Endothelial cell of umbilical vein (primary cell): ENCODE results near the gene PFDN4. TPM values are rescaled to one million over a fixed set of nuclear protein-coding genes. Genes with fewer than 3 reads are reported as not detected.

Experiments used
- BruUV-seq: library from RNA; stranded (reverse); fragments of 400-500 nt; replicated peaks from 2 replicates; lab custom pipeline; 2021; lab: Mats Ljungman, UMichigan
- CTCF ChIA-PET: fragments of 300-600, 350-600 bp; sonication (Branson Sonifier 250); formaldehyde crosslinking; loops from one replicate; lab custom pipeline; 2021; ENCODE audit warnings: antibody characterized with exemption, inconsistent platforms; lab: Charles Lee
- POLR2A ChIA-PET: fragments of 300-600, 350-600 bp; sonication (Branson Sonifier 250); formaldehyde crosslinking; loops from one replicate; lab custom pipeline; 2021; ENCODE audit warnings: antibody characterized with exemption, inconsistent platforms; lab: Charles Lee
- DNase-seq: peaks from one replicate; pipeline ENCODE4 v3.0.0-alpha.2; 2011; ENCODE audit warnings: low read depth, low spot score
- FAIRE-seq: peaks from 2 replicates; lab custom pipeline; 2011; peaks lifted over from hg19 to GRCh38; lab: Jason Lieb, UNC
- H2AFZ ChIP-seq: 2 replicates; pipeline ENCODE4 v1.6.0; 2012; ENCODE audit warnings: low read depth, low read length, control low read depth, inconsistent platforms
- H3K27ac ChIP-seq: 2 replicates; pipeline ENCODE4 v1.5.1; 2011; ENCODE audit warnings: low read depth, mild to moderate bottlenecking, control low read depth, low read length, moderate library complexity; ENCODE audit not compliant: insufficient read depth
- H3K27me3 ChIP-seq, 2 experiments: 2 replicates each; pipeline versions ENCODE4 v1.6.0 to v1.6.1; 2011; ENCODE audit warnings: low read length in 2 of 2, mixed read lengths in 1 of 2; ENCODE audit not compliant: control insufficient read depth in 2 of 2, insufficient read depth in 2 of 2
- H3K36me3 ChIP-seq, 2 experiments: 2 replicates in 1 of 2; 3 replicates in 1 of 2; pipeline ENCODE4 v1.5.1; 2011; ENCODE audit warnings: low read length in 2 of 2, mild to moderate bottlenecking in 1 of 2, moderate library complexity in 1 of 2; ENCODE audit not compliant: control insufficient read depth in 2 of 2, insufficient read depth in 2 of 2; ENCODE audit errors: extremely low read depth in 1 of 2
- H3K4me1 ChIP-seq: 3 replicates; pipeline ENCODE4 v1.5.1; 2011; ENCODE audit warnings: mild to moderate bottlenecking, low read length; ENCODE audit not compliant: control insufficient read depth, insufficient read depth; ENCODE audit errors: extremely low read depth
- H3K4me2 ChIP-seq: 2 replicates; pipeline ENCODE4 v1.6.1; 2011; ENCODE audit warnings: low read length, control low read depth, mixed read lengths; ENCODE audit not compliant: insufficient read depth
- H3K4me3 ChIP-seq, 3 experiments: fragments of 200-600 bp in 1 of 3; sonication (generic), shearing (Covaris generic) in 1 of 3; replicated peaks in 1 of 3; 2 replicates each; pipeline ENCODE4 v1.5.1; 2011 to 2016; ENCODE audit warnings: control low read depth in 3 of 3, low read length in 3 of 3, mild to moderate bottlenecking in 2 of 3, inconsistent platforms in 1 of 3, low read depth in 1 of 3, moderate library complexity in 1 of 3; ENCODE audit not compliant: insufficient read depth in 1 of 3
- H3K79me2 ChIP-seq: 2 replicates; pipeline ENCODE4 v1.6.0; 2012; ENCODE audit warnings: low read length, inconsistent platforms; ENCODE audit not compliant: control insufficient read depth, insufficient read depth
- H3K9ac ChIP-seq: replicated peaks from 2 replicates; pipeline ENCODE3; 2011; ENCODE audit warnings: low read length, control low read depth; ENCODE audit not compliant: insufficient read depth; ENCODE audit errors: extremely low read depth
- H3K9me1 ChIP-seq: replicated peaks from 3 replicates; pipeline ENCODE4 v1.6.0; 2011; ENCODE audit warnings: mild to moderate bottlenecking, low read length; ENCODE audit not compliant: control insufficient read depth, insufficient read depth; ENCODE audit errors: extremely low read depth
- H3K9me3 ChIP-seq: replicated peaks from 2 replicates; pipeline ENCODE4 v1.5.1; 2012; ENCODE audit warnings: low read length, inconsistent platforms; ENCODE audit not compliant: control insufficient read depth, insufficient read depth
- H4K20me1 ChIP-seq: replicated peaks from 2 replicates; pipeline ENCODE3; 2011; ENCODE audit warnings: mild to moderate bottlenecking, low read length; ENCODE audit not compliant: control insufficient read depth, insufficient read depth; ENCODE audit errors: extremely low read depth
- EZH2 ChIP-seq: IDR thresholded peaks from 2 replicates; pipeline ENCODE4 v1.6.1; 2012; ENCODE audit warnings: borderline replicate concordance, low read depth, mild to moderate bottlenecking, moderate library complexity, low read length, inconsistent platforms; ENCODE audit not compliant: severe bottlenecking
- FOS ChIP-seq: IDR thresholded peaks from 2 replicates; pipeline ENCODE4 v1.6.1; 2011; ENCODE audit warnings: mild to moderate bottlenecking, low read length, moderate library complexity, borderline replicate concordance; ENCODE audit not compliant: insufficient read depth
- GATA2 ChIP-seq: IDR thresholded peaks from 2 replicates; pipeline ENCODE4 v1.7.0; 2011; ENCODE audit warnings: low read depth, mild to moderate bottlenecking, moderate library complexity, mixed read lengths, low read length; ENCODE audit not compliant: insufficient read length, insufficient read depth
- JUN ChIP-seq: IDR thresholded peaks from 2 replicates; pipeline ENCODE4 v1.6.1; 2011; ENCODE audit warnings: borderline replicate concordance, low read depth; ENCODE audit not compliant: insufficient read length, insufficient read depth
- MAX ChIP-seq: IDR thresholded peaks from 2 replicates; pipeline ENCODE4 v1.6.1; 2011; ENCODE audit not compliant: insufficient read depth, insufficient read length
- MYC ChIP-seq: IDR thresholded peaks from one replicate; pipeline ENCODE4 v1.6.1; 2011; ENCODE audit warnings: mild to moderate bottlenecking, low read depth, low read length
- POLR2A ChIP-seq: IDR thresholded peaks from 2 replicates; pipeline ENCODE4 v1.6.1; 2012; ENCODE audit warnings: low read depth, mild to moderate bottlenecking, control low read depth, low read length
- POLR2AphosphoS5 ChIP-seq: IDR thresholded peaks from 2 replicates; pipeline ENCODE4 v1.6.1; 2012; ENCODE audit warnings: low read depth, mild to moderate bottlenecking, control low read depth, low read length, moderate library complexity; ENCODE audit not compliant: insufficient read depth
- dilution Hi-C: fragments of 300-500 bp; cut with MboI; formaldehyde crosslinking; loops from one replicate; pipeline ENCODE4 v1.15.0; 2019; ENCODE audit warnings: low sequenced_read_pairs; ENCODE audit not compliant: extremely low pct_ligation_motif_present
- intact Hi-C: fragments of 100-400 bp; cut with micrococcal nuclease; formaldehyde crosslinking; loops from one replicate; pipeline ENCODE4 v1.10.0; 2022
- polyA plus RNA-seq, 4 experiments: library from polyadenylated mRNA; depleted of rRNA in 3 of 4; stranded (reverse) in 3 of 4; unstranded in 1 of 4; fragments of >200 nt; gene quantifications; 2 replicates each; pipeline versions ENCODE4 v1.2.1 to v1.2.3, GENCODE V29; 2011 to 2012; ENCODE audit warnings: missing spikeins in 1 of 4
- total RNA-seq: library from RNA; stranded (reverse); gene quantifications from 2 replicates; pipeline ENCODE4 v1.2.3, GENCODE V29; 2021
- TF ChIP-seq, protein P1 (sequence below), 2 donors: IDR thresholded peaks; 1 replicate in 1 of 2; 2 replicates in 1 of 2; pipeline ENCODE4 v1.5.1; 2011; ENCODE audit warnings: low read length in 2 of 2, mild to moderate bottlenecking in 2 of 2, moderate library complexity in 2 of 2, control low read depth in 1 of 2, inconsistent platforms in 1 of 2, low read depth in 1 of 2; ENCODE audit not compliant: insufficient read depth in 1 of 2; ENCODE audit errors: extremely low read depth in 1 of 2

The PFDN4 gene
- total and polyA plus RNA-seq, 2 donors (not counting 3 experiments of a cell fraction or from before 2014, with no cell fraction given), result 17.5 to 44.2 TPM

- CTCF ChIA-PET, result interaction anchor here (1.1 to 4.4 kb wide), 6 partner anchors 10 to 430 kb away, joined by 3 to 38 read pairs (median 4); partner anchors contain the start of gene PFDN4
- H3K36me3 ChIP-seq, result no peaks in the 10 kb centered on the region
These were observed 9.9 kb downstream of the PFDN4 start for GRCh38 chr20:54217762-54218161.

More at GRCh38 chr20:54217762-54218161, 9.9 kb downstream of the PFDN4 start:
- H4K20me1 ChIP-seq, result no peaks in the 10 kb centered on the region
- no peaks in the 10 kb centered on the region for H3K9me1 ChIP-seq
- H3K27me3 ChIP-seq, result no peaks in the 10 kb centered on the region
- dilution Hi-C loops (no loop called here), intact Hi-C loops (loop anchor here (1.0 to 10.0 kb wide), 3 partner anchors 9 to 1723 kb away; partner anchors contain the start of gene PFDN4)
- no TSS peak for BruUV-seq
- no peaks in the 10 kb centered on the region for H3K9me3 ChIP-seq
- no peak overlapping the region for H3K4me3 ChIP-seq
- no peak for DNase-seq
- TF ChIP-seq FOS, result no peak
- TF ChIP-seq MAX, result no peak
- TF ChIP-seq, protein P1, sequence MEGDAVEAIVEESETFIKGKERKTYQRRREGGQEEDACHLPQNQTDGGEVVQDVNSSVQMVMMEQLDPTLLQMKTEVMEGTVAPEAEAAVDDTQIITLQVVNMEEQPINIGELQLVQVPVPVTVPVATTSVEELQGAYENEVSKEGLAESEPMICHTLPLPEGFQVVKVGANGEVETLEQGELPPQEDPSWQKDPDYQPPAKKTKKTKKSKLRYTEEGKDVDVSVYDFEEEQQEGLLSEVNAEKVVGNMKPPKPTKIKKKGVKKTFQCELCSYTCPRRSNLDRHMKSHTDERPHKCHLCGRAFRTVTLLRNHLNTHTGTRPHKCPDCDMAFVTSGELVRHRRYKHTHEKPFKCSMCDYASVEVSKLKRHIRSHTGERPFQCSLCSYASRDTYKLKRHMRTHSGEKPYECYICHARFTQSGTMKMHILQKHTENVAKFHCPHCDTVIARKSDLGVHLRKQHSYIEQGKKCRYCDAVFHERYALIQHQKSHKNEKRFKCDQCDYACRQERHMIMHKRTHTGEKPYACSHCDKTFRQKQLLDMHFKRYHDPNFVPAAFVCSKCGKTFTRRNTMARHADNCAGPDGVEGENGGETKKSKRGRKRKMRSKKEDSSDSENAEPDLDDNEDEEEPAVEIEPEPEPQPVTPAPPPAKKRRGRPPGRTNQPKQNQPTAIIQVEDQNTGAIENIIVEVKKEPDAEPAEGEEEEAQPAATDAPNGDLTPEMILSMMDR (IDR thresholded peaks at IDR 0.05; ENCODE audit: extremely low read depth in 1 of 2, insufficient read depth in 1 of 2, low read depth in 1 of 2, low read length in 2 of 2), result no peak
- no peak for TF ChIP-seq MYC
- TF ChIP-seq EZH2, result no peak
- no peak for TF ChIP-seq POLR2A
- no peak for TF ChIP-seq POLR2AphosphoS5
- no peak for TF ChIP-seq GATA2
- TF ChIP-seq JUN, result no peak
- H3K9ac ChIP-seq, result no peak overlapping the region
- H3K4me1 ChIP-seq, result peaks cover 11% of the 10 kb centered on the region
- no peak for FAIRE-seq
- no peak overlapping the region for H3K27ac ChIP-seq
- POLR2A ChIA-PET, result no interaction called here
- peaks cover 9% of the 10 kb centered on the region for H3K79me2 ChIP-seq
- H2AFZ ChIP-seq, result no peak overlapping the region
- H3K4me2 ChIP-seq, result no peak overlapping the region
